Endodermal cell (in vitro differentiated cells): Measurements from ENCODE around the gene OR4M1. TPM values are rescaled to one million over a fixed set of nuclear protein-coding genes. Genes with fewer than 3 reads are reported as not detected.
"Not testable (repeated sequence)": the region's sequence is repeated elsewhere in the genome, so short reads cannot be mapped to it uniquely, and the experiment has no call there.

Source experiments
- DNase-seq: peaks from one replicate; pipeline ENCODE4 v3.0.0-alpha.2; 2017
- H3K27ac ChIP-seq: 2 replicates; pipeline ENCODE4 v1.5.1; 2013; ENCODE audit warnings: mild to moderate bottlenecking, low read depth, low read length, moderate library complexity
- H3K27me3 ChIP-seq: 2 replicates; pipeline ENCODE4 v1.6.1; 2013; ENCODE audit warnings: mild to moderate bottlenecking, low read length, moderate library complexity; ENCODE audit not compliant: insufficient read depth, control insufficient read depth, poor library complexity, severe bottlenecking
- H3K36me3 ChIP-seq: 2 replicates; pipeline ENCODE4 v1.7.0; 2013; ENCODE audit warnings: mild to moderate bottlenecking, low read length, moderate library complexity; ENCODE audit not compliant: control insufficient read depth, insufficient read depth
- H3K4me1 ChIP-seq: one replicate; pipeline ENCODE4 v1.7.0; 2013; ENCODE audit warnings: low read length; ENCODE audit not compliant: control insufficient read depth, insufficient read depth
- H3K4me3 ChIP-seq: 2 replicates; pipeline ENCODE4 v1.5.1; 2013; ENCODE audit warnings: mild to moderate bottlenecking, low read length, moderate library complexity
- H3K9ac ChIP-seq: 2 replicates; pipeline ENCODE4 v1.6.1; 2013; ENCODE audit warnings: mild to moderate bottlenecking, low read length, moderate library complexity; ENCODE audit not compliant: poor library complexity, severe bottlenecking; ENCODE audit errors: extremely low read depth
- H3K9me3 ChIP-seq: 2 replicates; pipeline ENCODE4 v1.6.1; 2013; ENCODE audit warnings: mild to moderate bottlenecking, low read length, moderate library complexity; ENCODE audit not compliant: control insufficient read depth
- H3K27ac Mint-ChIP-seq: 2 replicates; pipeline ENCODE4 v1.8.0; 2020; ENCODE audit warnings: mixed read lengths
- H3K27me3 Mint-ChIP-seq: 2 replicates; pipeline ENCODE4 v1.8.0; 2021; ENCODE audit warnings: mild to moderate bottlenecking, mixed read lengths; ENCODE audit not compliant: insufficient read depth
- H3K36me3 Mint-ChIP-seq: 2 replicates; pipeline ENCODE4 v1.8.0; 2020; ENCODE audit warnings: low read depth, mixed read lengths
- H3K4me1 Mint-ChIP-seq: 2 replicates; pipeline ENCODE4 v1.8.0; 2020; ENCODE audit warnings: mixed read lengths
- H3K4me3 Mint-ChIP-seq: 2 replicates; pipeline ENCODE4 v1.8.0; 2020; ENCODE audit warnings: mild to moderate bottlenecking, moderate library complexity, mixed read lengths
- H3K9me3 Mint-ChIP-seq: 2 replicates; pipeline ENCODE4 v1.8.0; 2020; ENCODE audit warnings: mild to moderate bottlenecking, mixed read lengths
- WGBS, 2 experiments: methylation state at CpG; one replicate each; pipeline versions ENCODE4 v1.1.5 to v1.1.7; 2013; ENCODE audit warnings: missing lambda C conversion rate in 2 of 2, mixed read lengths in 1 of 2; ENCODE audit not compliant: insufficient coverage in 1 of 2, insufficient read length in 1 of 2; 5-methylcytosine and 5-hydroxymethylcytosine counted together
- total RNA-seq, 2 donors: library from RNA; stranded (reverse); fragmentation: NEBNext Ultra II Directional in 1 of 2; extraction: Animal tissue kit (Norgen Biotek cat#: 25700) in 1 of 2; gene quantifications; 2 replicates in 1 of 2; 3 replicates in 1 of 2; pipeline ENCODE4 v1.2.1, GENCODE V29; 2021
- TF ChIP-seq, protein P1 (sequence below): fragments of 200-600 bp; sonication (generic); conservative IDR thresholded peaks from 2 replicates; pipeline ENCODE4 v1.5.0; 2021; ENCODE audit warnings: antibody characterized with exemption, mild to moderate bottlenecking

The OR4M1 gene
- total RNA-seq, 2 donors from 2014 or later = not detected

DNA sequence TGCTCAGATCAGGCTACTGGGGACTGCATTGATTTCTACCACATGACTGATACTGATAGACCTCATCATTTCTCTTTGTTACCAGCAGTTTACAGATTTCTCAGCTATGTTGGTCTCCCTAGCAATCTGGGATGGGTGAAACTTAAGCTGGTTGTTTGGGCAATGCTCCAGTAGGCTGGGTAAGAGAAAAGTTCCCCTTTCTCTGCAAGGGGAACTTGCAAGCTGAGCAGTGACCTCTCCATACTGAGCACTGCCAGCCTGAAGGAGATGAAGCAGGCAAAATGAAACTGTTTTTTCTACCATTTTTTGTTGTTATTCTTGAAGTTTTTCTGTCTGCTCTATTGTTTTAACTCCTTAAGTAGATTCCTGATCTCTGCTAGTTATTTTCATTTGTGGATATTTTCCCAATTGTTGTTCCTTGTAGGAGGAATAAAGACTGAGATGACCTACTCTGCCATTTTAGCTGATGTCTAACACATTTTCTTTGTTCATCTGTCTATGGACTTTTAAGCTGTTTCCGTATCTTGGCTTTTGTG, 1.3 kb upstream of the OR4M1 start:
- Histone ChIP-seq H3K9me3 (peaks cover 82% of the 10 kb centered on the region), H3K36me3 (no peaks in the 10 kb centered on the region), H3K4me1 (no peaks in the 10 kb centered on the region), H3K27me3 (no peaks in the 10 kb centered on the region), H3K9ac (no peak overlapping the region), H3K27ac (no peak overlapping the region), H3K4me3 (no peak overlapping the region)
- TF ChIP-seq, protein P1, sequence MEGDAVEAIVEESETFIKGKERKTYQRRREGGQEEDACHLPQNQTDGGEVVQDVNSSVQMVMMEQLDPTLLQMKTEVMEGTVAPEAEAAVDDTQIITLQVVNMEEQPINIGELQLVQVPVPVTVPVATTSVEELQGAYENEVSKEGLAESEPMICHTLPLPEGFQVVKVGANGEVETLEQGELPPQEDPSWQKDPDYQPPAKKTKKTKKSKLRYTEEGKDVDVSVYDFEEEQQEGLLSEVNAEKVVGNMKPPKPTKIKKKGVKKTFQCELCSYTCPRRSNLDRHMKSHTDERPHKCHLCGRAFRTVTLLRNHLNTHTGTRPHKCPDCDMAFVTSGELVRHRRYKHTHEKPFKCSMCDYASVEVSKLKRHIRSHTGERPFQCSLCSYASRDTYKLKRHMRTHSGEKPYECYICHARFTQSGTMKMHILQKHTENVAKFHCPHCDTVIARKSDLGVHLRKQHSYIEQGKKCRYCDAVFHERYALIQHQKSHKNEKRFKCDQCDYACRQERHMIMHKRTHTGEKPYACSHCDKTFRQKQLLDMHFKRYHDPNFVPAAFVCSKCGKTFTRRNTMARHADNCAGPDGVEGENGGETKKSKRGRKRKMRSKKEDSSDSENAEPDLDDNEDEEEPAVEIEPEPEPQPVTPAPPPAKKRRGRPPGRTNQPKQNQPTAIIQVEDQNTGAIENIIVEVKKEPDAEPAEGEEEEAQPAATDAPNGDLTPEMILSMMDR = no peak
- no peaks in the 10 kb centered on the region for H3K4me1 Mint-ChIP-seq
- 84 to 89% methylated on average over 1 of the region's 1 CpG for WGBS, 2 experiments
- H3K36me3 Mint-ChIP-seq = no peaks in the 10 kb centered on the region
- DNase-seq = no peak
- peaks cover 93% of the 10 kb centered on the region for H3K9me3 Mint-ChIP-seq
- H3K27ac Mint-ChIP-seq = no peak overlapping the region
- H3K4me3 Mint-ChIP-seq = no peak overlapping the region
- no peaks in the 10 kb centered on the region for H3K27me3 Mint-ChIP-seq

DNA sequence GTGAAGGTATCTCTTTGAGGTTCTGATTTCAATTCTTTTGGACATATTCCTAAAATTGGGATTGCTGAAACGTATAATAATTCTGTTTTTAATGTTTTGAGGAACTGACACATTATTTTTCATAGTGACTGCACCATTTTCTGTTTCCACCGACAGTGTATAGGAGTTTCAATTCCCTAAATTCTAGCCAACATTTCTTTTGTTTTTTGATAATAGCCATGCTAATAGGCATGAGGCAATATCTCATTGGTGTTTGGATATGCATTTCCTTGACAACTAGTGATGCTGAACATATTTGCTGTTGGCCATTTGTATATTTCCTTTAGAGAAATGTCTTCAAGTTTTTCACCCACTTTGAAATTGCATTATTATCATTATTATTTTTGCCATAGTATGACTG, 850 bp upstream of the OR4M1 start:
- H3K27ac ChIP-seq, H3K27ac Mint-ChIP-seq, H3K9ac ChIP-seq, H3K36me3 ChIP-seq, H3K36me3 Mint-ChIP-seq, H3K4me3 Mint-ChIP-seq, H3K27me3 ChIP-seq, H3K27me3 Mint-ChIP-seq, H3K4me1 Mint-ChIP-seq, H3K4me3 ChIP-seq, DNase-seq, H3K4me1 ChIP-seq: not testable (repeated sequence)
- 57 to 70% methylated on average over 2 of the region's 2 CpGs for WGBS, 2 experiments
- H3K9me3 Mint-ChIP-seq = peaks cover 92% of the 10 kb centered on the region
- peaks cover 79% of the 10 kb centered on the region for H3K9me3 ChIP-seq

DNA sequence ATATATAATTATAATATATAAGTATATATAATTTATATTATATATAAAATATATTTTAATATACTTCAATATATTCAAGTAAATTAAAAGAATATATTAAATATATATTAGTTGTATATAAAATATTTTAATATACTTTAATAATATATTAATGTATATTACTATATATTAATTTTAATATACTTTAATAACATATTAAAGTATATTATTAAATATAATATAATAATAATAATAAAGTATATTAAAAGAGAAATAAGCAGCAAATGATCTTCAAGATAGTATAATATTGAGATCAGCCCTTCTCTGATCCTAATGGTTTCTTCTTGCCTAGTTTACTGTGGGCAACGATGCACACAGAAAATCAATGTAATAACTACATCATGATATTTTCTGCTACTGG, 2.3 kb downstream of the OR4M1 start:
- Mint-ChIP-seq H3K4me3 (no peak overlapping the region), H3K9me3 (peaks cover 88% of the 10 kb centered on the region), H3K27me3 (no peaks in the 10 kb centered on the region), H3K4me1 (no peaks in the 10 kb centered on the region), H3K36me3 (no peaks in the 10 kb centered on the region), H3K27ac (no peak overlapping the region)
- Histone ChIP-seq H3K4me1 (no peaks in the 10 kb centered on the region), H3K9me3 (peaks cover 86% of the 10 kb centered on the region), H3K9ac (no peak overlapping the region), H3K27me3 (no peaks in the 10 kb centered on the region), H3K36me3 (no peaks in the 10 kb centered on the region), H3K4me3 (peak overlapping the region; percentile 41), H3K27ac (no peak overlapping the region)
- DNase-seq = no peak
- WGBS, 2 experiments = 100% methylated on average over 1 of the region's 1 CpG; no CpG with 5 or more reads in 1 of the 2 experiments
- TF ChIP-seq, protein P1 = no peak

DNA sequence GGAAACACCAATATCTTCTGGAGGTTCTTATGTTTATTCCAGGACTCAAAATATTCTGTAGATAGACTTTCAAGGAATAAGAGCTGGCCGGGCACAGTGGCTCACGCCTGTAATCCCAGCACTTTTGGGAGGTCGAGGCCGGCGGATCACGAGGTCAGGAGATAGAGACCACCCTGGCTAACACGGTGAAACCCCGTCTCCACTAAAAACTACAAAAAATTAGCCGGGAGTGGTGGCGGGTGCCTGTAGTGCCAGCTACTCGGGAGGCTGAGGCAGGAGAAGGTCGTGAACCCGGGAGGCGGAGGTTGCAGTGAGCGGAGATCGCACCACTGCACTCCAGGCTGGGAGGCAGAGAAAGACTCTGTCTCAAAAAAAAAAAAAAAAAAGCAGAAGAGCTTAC, 12.5 kb downstream of the OR4M1 start:
- H3K4me1 Mint-ChIP-seq = not testable (repeated sequence)
- peaks cover 88% of the 10 kb centered on the region for H3K9me3 ChIP-seq

DNA sequence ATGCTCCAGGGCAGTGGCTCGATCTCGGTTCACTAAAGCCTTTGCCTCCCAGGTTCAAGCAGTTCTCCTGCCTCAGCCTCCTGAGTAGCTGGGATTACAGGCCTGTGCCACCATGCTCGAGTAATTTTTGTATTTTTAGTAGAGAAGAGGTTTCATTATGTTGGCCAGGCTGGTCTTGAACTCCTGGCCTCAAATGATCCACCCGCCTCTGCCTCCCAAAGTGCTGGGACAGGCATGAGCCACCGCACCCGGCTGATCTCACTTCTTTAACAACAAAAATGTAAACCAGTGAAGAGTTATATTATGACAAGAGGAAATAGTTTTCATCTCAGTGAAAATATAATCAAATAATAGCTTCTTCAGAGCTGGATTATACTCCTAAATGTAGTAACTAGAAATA, 14.0 kb downstream of the OR4M1 start:
- H3K4me3 Mint-ChIP-seq, H3K9ac ChIP-seq, H3K4me1 ChIP-seq, H3K27me3 Mint-ChIP-seq, H3K27me3 ChIP-seq, H3K36me3 Mint-ChIP-seq, H3K4me1 Mint-ChIP-seq, H3K4me3 ChIP-seq, H3K27ac ChIP-seq, H3K36me3 ChIP-seq, DNase-seq, H3K27ac Mint-ChIP-seq: not testable (repeated sequence)
- WGBS, 2 experiments = 53 to 72% methylated on average over 3 to 6 of the region's 6 CpGs
- peaks cover 82% of the 10 kb centered on the region for H3K9me3 ChIP-seq
- peaks cover 32% of the 10 kb centered on the region for H3K9me3 Mint-ChIP-seq

More for the DNA sequence above, 12.5 kb downstream of the OR4M1 start:
- H3K9ac ChIP-seq, H3K36me3 ChIP-seq, DNase-seq, H3K27me3 Mint-ChIP-seq, H3K4me3 ChIP-seq, H3K27ac Mint-ChIP-seq, H3K4me3 Mint-ChIP-seq, H3K27ac ChIP-seq, H3K4me1 ChIP-seq, H3K36me3 Mint-ChIP-seq, H3K27me3 ChIP-seq: not testable (repeated sequence)
- WGBS, 2 experiments = 76 to 78% methylated on average over 13 to 16 of the region's 16 CpGs
- H3K9me3 Mint-ChIP-seq = peaks cover 36% of the 10 kb centered on the region

DNA sequence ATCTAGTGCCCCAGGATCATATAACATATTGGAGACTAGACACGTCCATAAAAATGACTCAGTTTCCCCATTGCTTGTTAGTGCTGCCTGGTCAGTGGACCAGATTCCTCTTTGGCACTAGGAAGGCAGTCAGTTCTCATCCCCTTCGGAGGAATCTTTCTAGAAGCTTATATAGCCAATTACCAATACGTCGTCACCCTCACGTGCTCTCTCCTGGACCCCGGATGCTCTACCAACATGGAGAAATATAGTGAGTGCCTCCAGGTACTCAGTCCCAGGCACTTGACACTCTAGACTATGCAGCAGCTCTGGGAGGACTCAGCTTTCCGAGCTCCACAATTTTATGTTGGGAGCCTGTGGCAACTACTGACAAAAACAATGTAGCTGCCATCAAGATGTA, 14.8 kb downstream of the OR4M1 start:
- H3K4me3 ChIP-seq = peak overlapping the region; percentile 15

More for the DNA sequence above, 14.8 kb downstream of the OR4M1 start:
- H3K4me1 ChIP-seq, H3K27me3 Mint-ChIP-seq, H3K9ac ChIP-seq, H3K27ac Mint-ChIP-seq, H3K36me3 ChIP-seq, H3K4me3 Mint-ChIP-seq, H3K27ac ChIP-seq, H3K27me3 ChIP-seq, DNase-seq, H3K4me1 Mint-ChIP-seq, H3K36me3 Mint-ChIP-seq: not testable (repeated sequence)
- WGBS, 2 experiments = 61 to 63% methylated on average over 7 of the region's 7 CpGs
- H3K9me3 ChIP-seq = peaks cover 86% of the 10 kb centered on the region
- H3K9me3 Mint-ChIP-seq = peaks cover 24% of the 10 kb centered on the region
